COLO829 (cell line): ENCODE data around the gene PLEKHO2.
A peak's percentile ranks its signal among the peaks of the same experiment; 100 is the strongest.

Source experiments
- DNase-seq: peaks from one replicate; pipeline ENCODE4 v3.0.0; 2012; ENCODE audit warnings: low spot score

The PLEKHO2 gene

DNA sequence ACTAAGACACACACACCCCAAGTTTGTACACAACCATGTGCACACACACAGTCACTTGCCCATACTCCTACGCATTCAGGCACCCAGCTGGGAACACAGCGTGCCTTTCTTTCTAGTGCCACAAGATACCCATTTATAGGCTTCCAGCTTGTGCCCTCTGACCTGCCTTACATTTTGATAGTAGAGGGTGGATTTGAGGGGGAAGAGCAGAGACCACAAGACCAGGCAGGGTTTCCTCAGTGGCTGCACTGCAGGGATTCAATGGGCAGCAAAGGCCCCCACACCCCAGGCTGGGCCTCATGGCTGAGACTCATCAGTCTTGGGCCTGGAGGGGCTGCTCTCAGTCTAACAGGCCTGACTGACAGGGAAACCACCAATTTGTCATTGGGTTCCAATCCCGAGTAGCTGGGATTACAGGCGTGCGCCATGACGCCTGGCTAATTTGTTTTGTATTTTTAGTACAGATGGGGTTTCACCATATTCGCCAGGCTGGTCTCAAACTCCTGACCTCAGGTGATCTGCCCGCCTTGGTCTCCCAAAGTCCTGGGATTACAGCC is 51.2 kb downstream of the PLEKHO2 start:
- DNase-seq, result no peak

DNA sequence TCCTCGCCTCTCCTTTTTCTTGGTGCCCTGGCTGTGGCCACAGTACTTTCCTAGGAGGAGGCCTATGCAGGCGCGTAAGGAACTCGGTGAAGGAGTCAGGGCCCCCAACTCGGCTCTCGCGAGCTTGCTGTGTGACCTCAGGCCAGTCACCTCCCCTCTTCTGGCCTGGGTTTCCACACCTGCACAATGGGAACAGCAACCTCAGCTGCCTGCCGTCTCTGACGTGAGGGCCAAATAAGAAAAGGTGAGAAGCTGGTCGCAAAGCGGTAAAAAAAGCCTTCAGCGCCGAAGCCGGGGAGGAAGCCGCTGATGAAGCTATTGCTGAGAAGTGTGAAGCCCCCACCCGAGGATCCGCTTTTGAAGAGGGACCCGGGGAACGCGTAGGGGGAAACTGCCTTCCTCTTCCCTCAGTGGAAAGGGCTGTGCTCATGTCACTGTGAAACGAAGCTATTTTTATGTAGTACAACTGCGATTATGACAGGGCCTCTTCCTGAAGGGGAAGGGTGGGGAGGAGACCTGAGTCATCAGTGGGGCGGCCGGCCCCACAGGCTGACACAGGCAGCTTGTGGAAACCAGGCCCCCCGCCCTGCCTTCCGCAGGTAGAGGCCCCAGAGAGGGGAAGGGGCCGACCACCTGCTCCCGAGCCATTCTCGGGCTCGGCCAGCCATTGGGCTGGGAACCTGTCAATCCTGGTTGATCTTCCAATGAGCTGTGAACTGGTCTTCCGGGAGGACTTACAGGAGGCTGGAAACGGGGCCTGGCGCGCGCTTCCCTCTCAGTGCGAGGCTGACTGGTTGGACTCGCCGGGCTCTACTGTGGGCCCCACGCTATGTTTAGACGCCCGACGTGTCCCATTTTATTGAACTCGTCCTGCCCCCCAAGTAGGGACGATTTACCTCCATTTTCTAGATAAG is 52.0 kb downstream of the PLEKHO2 start:
- no peak for DNase-seq

DNA sequence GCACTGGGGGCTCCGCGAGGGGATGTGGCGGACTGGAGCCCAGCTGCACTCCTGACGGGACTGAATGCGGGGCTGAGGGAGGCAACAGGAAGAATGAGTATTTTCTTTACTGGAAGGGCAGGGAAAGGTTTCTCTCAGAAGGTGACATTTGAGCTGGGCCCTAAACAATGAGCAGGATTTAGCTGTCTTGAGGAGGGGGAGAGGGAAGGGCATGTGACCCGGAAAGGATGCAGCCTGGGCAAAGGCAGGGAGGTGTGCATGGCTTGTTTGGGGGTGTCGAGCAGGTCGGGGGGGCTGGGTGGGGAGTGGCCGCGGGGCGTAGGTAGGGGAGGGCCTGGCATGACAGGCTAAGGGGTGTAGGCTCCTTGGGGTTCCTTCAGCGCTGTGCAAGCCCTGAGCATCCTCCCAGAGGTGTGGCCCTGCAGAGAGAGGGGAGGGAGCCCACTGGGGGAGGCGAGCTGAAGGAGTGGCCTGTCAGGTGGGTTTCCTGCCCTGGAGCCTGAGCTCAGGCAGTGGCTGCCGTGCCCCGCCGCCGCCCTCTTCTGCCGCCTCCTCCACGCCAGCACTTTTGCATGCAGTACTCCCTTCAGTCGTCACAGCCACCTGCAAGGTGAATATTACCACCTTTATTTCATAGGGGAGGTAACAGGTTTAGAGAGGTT is 52.8 kb downstream of the PLEKHO2 start:
- DNase-seq, result no peak

DNA sequence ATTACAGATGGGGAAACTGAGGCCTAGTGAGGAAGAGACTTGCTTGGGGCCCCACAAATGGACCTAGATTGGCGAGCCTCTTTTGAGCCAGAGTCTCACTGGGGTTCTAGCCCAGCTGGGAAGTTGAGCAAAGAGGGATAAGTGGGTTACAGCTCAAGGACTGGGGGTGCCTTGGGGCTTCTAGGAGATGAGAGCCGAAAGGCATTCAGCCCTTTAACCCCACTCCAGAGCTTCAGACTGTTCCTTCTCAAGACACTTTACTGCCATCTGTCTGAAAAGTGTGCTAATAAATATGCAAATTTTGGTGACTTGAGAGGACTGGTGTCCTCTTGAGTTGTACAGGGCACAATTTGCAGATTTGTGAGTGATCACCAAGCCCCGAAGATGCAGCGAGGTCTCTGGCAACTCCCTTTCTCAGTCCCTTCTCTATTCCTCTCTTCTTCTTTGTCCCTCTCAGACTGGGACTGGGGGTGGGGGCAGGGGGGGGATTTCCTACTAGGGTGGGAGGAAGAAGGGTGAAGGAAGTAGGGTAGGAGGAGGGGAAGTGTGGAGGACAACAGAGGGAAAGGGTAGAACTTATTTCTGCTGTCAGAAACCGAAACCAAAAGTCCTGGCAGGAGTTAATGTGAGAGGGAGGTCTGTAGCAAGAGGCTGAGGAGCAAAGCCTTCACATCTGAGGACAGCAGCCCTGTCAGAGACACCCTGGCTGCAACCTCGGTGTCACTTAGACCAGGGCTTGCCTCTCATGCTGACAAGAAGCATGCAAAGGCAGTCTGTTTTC is 53.8 kb downstream of the PLEKHO2 start:
- no peak for DNase-seq

DNA sequence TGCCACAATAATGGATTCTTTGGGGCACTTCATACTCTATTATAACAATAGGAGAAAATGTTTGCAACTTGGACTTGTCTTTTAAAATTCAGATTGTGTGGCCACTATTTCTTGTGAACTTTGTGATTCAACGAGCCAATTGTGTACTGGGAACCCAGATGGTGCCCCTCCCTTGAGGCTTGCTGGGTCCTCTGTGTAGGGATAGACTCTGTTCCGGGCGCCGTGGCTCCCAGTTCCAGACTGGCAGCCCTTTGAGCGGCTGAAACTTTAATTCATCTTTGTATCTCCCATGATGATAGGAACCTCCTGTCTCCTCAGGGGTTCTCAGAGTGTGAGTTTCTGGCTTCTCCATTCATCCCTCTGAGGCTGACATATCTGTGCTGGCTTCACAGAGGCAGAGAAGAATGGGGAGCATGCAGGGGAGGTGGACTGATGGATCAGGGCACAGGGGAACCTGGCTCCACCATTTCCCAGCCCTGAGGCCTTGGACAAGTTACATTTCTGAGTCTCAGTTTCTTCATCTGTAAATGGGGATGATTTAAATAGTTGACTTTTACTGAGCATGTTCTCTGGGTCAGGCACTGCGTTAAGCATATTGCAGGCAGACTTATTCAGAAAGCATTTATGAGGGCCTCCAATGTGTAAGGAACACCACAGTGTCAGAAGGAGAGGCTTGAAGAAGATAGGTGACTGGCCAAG is 54.8 kb downstream of the PLEKHO2 start:
- no peak for DNase-seq

DNA sequence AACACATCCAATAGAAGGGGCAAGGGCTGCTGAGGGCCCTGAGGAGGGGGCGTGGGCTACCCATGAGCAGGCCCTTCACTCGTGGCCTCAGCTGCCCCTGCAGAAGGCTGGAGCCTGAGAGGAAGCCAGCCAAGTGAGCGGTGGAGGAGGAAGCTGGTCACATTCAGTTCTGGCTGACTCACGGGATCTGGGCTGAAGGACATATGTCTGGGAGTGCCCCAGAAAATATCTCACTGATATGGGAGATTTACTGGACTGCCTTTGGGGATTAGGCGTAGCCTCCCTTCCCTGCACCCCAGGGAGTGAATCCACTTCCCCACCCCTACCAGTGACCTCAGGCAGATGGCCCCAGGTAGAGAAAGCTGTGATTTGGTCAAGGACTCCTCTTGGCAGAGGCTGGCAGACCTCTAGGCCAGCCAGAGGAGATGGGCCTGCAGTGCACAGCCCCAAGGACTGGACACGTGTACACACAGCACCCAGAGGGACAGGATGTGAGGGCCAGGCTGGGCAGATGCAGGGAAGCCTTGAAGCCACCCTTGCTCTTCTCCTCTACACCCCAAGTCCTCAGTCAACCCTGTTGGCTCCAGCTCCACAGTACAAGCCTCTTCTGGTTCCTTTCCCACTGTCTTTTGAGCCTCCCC is 55.8 kb downstream of the PLEKHO2 start:
- no peak for DNase-seq

DNA sequence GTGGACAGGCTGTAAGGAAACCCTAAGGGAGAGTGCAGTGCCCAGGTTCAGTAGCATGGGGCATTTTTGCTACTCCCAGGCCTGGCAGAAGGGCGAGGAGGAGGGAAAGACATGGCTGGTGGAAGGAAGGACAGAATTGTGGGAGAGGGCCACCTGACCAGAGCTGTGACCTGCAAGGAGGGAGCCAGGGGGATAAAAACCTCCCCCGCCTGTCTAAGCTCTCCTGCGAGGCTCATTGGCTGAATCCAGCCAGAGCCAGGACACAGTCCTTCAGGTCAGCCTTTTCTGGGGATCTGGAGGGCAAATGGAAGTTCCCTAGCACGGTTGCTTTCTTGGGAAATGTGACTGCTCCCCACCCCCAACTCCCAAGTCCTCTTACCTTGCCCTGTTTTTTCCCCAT is 56.7 kb downstream of the PLEKHO2 start:
- no peak for DNase-seq

DNA sequence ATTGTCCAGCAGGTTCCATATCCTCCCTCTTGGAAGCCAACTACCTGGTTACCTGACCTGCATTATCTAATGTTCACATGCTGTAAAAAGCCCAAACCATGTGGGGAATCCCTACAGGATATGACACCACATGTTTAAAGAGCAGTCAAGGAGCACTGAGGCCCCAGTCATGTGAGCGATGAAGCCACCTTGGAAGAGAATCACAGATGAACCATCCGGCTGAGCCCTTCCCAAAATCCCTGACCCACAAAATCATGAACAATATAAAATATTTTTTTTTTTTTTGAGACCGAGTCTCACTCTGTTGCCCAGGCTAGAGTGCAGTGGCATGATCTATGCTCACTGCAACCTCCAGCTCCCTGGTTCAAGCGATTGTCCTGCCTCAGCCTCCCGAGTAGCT is 59.4 kb downstream of the PLEKHO2 start:
- no peak for DNase-seq

DNA sequence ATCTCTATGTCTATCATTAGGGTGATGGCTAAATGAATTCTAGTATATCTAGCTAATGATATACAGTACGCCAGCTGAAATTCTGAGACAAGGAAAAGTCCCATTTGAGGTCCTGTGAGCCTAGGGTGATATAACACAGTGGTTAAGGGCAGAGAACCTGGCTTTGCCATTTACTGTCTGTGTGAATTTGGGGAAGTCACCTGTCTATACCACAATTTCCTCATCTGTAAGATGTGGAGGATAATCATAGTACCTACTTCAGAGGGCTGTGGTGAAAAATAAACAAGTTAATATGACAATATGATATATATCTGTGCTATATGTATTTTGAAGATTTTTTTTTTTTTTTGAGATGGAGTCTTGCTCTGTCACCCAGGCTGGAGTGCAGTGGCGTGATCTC is 60.2 kb downstream of the PLEKHO2 start:
- DNase-seq, result no peak

DNA sequence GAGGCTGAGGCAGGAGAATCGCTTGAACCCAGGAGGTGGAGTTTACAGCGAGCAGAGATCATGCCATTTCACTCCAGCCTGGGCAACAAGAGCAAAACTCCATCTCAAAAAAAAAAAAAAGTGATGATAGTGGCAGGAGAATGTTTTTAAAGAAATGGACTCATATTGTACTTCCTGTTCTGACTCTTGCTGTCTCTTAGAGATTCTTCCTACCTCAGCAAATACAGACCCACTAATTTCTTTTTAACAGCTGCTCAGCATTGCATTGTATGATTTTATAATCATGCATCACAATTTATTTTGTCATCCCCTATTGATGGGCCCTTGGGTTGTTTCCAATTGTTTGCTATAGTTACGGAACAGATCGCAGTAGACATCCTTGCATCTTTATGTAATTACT is 61.1 kb downstream of the PLEKHO2 start:
- no peak for DNase-seq

DNA sequence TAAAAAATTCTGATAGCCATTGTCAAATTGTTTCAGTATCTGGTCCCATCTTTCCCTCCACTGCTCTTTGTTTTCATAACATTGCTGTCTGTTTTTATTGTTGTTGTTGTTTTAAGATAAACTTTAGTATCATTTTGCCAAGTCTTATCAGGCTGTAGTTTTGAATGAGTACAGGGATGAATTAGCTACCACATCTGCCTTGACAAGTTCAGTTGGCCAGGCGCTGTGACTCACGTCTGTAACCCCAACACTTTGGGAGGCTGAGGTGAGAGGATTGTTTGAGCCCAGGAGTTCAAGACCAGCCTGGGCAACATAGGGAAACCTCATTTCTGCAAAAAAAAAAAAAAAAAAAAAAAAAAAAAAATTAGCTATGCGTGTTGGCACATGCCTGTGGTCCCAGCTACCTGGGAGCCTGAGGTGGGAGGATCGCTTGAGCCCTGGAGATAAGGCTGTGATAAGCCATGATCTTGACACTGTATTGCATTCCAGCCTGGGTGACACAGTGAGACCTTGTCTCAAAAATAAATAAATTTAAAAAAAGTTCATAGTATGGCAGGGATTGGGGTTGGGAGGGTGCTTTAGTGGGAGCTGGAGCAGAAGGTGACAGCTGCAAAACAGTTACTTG is 61.7 kb downstream of the PLEKHO2 start:
- no peak for DNase-seq

DNA sequence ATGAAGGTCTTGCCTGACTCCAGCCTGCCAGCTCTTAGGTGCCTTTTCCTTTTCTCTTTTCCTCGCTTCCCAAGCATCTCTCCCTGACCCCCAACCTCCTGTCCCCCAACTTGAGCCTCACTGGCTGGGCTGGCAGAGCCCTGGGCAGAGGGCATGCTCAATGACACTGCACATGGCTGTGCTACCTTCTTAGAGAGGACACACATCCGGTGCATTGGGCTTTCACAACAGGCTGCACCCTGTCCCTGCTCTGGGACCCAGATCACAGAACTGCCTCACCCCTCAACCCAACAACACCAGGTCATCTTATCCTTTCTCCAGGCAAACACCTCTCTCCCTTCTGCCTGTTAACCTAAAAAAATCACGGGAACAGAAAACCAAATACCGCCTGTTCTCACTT is 62.5 kb downstream of the PLEKHO2 start:
- DNase-seq, result no peak

DNA sequence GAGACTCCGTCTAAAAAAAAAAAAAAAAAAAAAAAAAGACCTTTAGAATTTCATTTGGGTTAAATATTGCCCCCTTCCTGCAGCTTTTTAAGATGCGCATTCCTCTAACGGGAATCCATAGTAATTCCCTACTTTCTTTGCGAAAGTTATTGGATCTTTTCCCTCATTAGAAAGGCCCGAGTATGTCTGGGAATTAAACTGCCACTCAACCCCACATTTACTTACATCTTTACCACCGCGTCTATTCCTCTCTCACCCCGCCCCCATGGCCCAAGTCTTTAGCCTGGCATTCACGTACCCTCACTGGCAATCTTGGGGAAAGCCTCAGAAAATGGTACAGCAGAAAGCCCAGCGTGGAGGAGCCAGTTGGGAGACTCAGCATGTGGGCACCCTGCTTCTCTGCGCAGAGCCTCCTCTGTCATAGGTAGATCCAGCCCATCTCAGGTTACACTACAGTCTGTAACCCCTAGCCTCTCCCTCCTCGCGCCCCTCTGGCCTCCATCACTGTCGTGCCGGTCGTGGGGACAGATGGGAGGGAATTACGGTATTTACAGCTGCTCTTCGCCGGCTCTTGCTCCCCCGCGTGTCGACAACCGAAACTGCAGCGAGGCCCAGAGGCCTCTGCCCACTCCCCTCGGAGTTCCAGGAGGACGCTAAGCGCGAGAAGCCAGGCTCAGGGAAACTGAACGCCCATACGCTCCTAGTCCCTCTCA is 63.6 kb downstream of the PLEKHO2 start:
- DNase-seq, result no peak

DNA sequence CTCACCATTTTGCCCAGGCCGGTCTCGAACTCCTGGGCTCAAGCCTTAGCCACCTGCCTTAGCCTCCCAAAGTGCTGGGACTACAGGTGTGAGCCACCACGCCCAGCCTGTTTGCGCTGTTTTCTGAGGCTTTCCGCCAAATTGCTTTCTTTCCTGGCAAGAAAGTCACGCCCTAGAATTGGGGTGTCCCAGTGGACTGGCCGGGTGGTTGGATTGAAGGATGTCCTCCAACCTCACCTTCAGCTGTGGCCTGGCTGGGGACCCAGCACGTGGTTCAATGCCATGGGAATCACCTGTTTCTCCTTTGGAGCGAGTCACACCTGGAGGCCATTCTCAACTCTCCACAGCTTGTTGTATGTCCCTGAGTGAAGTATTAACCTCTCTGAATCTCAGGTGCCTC is 64.2 kb downstream of the PLEKHO2 start:
- no peak for DNase-seq

DNA sequence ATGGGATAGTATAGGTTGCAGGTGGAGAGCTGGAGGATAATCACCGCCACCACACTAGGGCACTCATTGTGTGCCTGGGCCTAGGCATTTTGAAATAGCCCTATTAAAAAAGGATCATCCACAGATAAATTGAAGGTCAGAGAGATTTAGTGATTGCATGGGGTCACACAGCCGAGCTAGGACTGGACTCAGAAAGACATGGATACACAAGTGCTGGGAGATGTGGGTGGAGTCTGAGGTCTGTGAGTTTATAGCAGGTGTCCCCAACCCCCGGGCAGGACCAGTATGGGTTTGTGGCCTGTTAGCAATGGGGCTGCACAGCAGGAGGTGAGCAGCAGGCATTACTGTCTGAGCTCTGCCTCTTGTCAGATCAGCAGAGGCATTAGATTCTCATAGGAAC is 64.7 kb downstream of the PLEKHO2 start:
- no peak for DNase-seq

DNA sequence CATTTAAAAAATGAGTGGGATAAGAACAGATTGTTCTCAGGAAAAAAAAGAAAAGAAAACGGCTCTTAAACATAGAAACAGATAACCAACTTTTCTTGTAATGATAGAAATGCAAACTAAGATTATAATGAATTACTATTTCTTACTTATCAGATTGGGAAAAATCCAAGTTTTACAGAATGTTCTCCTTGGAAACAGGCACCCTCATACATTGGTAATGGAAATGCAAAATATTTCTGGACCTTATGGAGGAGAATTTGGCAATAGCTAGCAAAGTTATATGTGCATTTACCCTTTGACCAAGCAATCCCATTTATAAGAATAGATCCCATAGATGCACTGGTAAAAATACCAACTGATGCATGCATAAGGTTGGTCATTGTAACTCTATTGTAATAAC is 66.3 kb downstream of the PLEKHO2 start:
- no peak for DNase-seq

DNA sequence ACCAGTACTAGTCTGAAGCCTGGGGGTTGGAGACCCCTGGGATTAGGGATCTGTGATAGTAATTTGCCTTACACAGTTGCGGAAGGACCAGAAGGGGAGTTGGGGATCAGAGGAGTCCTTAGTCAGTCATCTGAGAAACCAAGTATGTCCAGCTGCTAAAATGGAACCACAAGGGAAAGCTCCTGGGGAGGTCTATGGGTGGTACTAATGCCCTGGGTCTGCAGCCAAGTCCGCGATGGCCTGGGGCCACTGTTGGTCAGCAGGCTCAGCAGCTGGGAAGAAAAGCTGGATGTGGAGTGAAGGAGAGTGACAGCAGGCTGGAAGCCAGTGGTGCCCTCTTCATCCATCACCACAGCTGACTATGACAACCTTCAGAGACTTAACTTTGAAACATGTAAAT is 67.8 kb downstream of the PLEKHO2 start:
- DNase-seq, result no peak

DNA sequence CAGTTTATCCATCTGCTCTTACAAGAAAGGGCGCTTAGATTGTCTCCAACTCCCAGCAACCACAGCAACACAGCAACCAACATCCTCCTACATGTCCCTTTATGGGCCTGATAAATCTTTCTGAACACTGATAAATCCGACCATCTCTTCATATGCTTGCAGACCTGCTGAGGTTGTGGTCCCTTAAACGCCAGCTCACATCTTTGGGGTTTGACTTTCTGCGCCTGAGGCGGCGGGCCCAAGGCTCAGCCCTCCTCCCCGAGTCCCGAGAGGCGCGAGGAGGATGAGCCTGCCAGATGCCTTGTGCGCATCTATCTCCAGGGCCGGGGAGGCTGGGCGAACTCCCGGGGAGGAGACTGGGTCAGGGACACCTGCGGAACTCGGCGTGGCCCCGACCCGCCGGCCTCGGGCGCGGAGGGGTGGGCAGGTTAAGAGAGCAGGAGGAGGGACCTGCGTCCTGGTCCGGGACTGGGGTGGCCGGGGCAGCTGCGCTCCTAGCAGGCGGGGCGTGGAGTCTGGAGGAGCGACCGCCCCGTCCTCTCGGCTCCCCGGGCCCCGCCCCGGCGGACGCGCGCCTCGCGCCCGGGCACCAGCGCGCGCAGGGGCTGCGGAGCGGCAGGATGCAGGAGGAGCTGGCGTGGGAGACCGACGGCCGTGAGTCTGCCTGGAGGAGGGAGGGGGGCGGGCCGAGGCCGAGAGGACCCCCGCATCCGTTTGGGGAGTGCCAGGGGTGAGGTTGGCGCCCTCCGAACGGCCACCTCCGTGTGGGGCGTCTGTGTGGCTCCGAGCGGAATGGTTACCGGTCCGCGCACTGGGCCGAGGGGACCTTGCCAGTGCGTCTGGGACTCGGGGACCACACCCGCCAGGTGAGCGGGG is 69.8 kb downstream of the PLEKHO2 start, which contains the start of gene ANKDD1A:
ANKDD1A (plus strand) TSS at position 592 of the 876 bp plus-strand sequence; CDS start at position 621, 29 bp downstream.
- DNase-seq, result peak; percentile 41
